Measurements from ENCODE around the gene BCAS4. TPM values are rescaled to one million over a fixed set of nuclear protein-coding genes. Genes with fewer than 3 reads are reported as not detected.

BCAS4 gene
- polyA plus RNA-seq, 1 experiment = 37.3 TPM

- ChIA-PET POLR2A (no interaction called here), CTCF (interaction anchor here (1.1 kb wide), 1 partner anchor 19 kb away, joined by 4 read pairs; the partner anchor contains the start of gene BCAS4)
- no peak overlapping the region for H3K27ac ChIP-seq (ENCODE audit: low read depth, low read length)
- no peaks in the 10 kb centered on the region for H3K27me3 ChIP-seq (ENCODE audit: control insufficient read depth, insufficient read depth, low read length)
- no peak for TF ChIP-seq CTCF (IDR thresholded peaks at IDR 0.05; ENCODE audit: low read depth, low read length)
- no peak for DNase-seq (ENCODE audit: low read depth, low spot score)
- no peak overlapping the region for H3K4me3 ChIP-seq (ENCODE audit: low read depth, low read length)
- no peaks in the 10 kb centered on the region for H3K9me3 ChIP-seq (ENCODE audit: control insufficient read depth, insufficient read depth, low read length)
These were observed 18.9 kb downstream of the BCAS4 start for GRCh38 chr20:50813801-50814200.

GRCh38 chr20:50814438-50815161 lies 19.7 kb downstream of the BCAS4 start:
- CTCF ChIA-PET = interaction anchor here (0.5 to 1.1 kb wide), 3 partner anchors 20 to 105 kb away, joined by 4 to 5 read pairs (median 4); partner anchors contain the start of gene BCAS4
- H3K4me3 ChIP-seq (ENCODE audit: low read depth, low read length) = no peak overlapping the region
- no peaks in the 10 kb centered on the region for H3K9me3 ChIP-seq (ENCODE audit: control insufficient read depth, insufficient read depth, low read length)
- H3K27ac ChIP-seq (ENCODE audit: low read depth, low read length) = no peak overlapping the region
- no peak for DNase-seq (ENCODE audit: low read depth, low spot score)
- TF ChIP-seq CTCF (IDR thresholded peaks at IDR 0.05; ENCODE audit: low read depth, low read length) = no peak
- no peaks in the 10 kb centered on the region for H3K27me3 ChIP-seq (ENCODE audit: control insufficient read depth, insufficient read depth, low read length)
- POLR2A ChIA-PET = no interaction called here

GRCh38 chr20:50815162-50815989 lies 20.5 kb downstream of the BCAS4 start:
- Histone ChIP-seq H3K27ac (ENCODE audit: low read depth, low read length) (peak overlapping the region; percentile 60), H3K9me3 (ENCODE audit: control insufficient read depth, insufficient read depth, low read length) (no peaks in the 10 kb centered on the region), H3K4me3 (ENCODE audit: low read depth, low read length) (peak overlapping the region; percentile 34), H3K27me3 (ENCODE audit: control insufficient read depth, insufficient read depth, low read length) (no peaks in the 10 kb centered on the region)
- no peak for TF ChIP-seq CTCF (IDR thresholded peaks at IDR 0.05; ENCODE audit: low read depth, low read length)
- peak; percentile 70 for DNase-seq (ENCODE audit: low read depth, low spot score)
- POLR2A ChIA-PET = no interaction called here
- CTCF ChIA-PET = interaction anchor here (0.5 to 1.1 kb wide), 3 partner anchors 21 to 104 kb away, joined by 4 to 5 read pairs (median 4); partner anchors contain the start of gene BCAS4

GRCh38 chr20:50817776-50818172 lies 22.9 kb downstream of the BCAS4 start:
- POLR2A ChIA-PET = no interaction called here
- no peak overlapping the region for H3K27ac ChIP-seq (ENCODE audit: low read depth, low read length)
- no peaks in the 10 kb centered on the region for H3K9me3 ChIP-seq (ENCODE audit: control insufficient read depth, insufficient read depth, low read length)
- DNase-seq (ENCODE audit: low read depth, low spot score) = no peak
- no peaks in the 10 kb centered on the region for H3K27me3 ChIP-seq (ENCODE audit: control insufficient read depth, insufficient read depth, low read length)
- no peak overlapping the region for H3K4me3 ChIP-seq (ENCODE audit: low read depth, low read length)
- TF ChIP-seq CTCF (IDR thresholded peaks at IDR 0.05; ENCODE audit: low read depth, low read length) = no peak
- CTCF ChIA-PET = interaction anchor here (0.6 to 2.1 kb wide), 4 partner anchors 23 to 148 kb away, joined by 3 to 8 read pairs (median 6); partner anchors contain the start of gene BCAS4

Measured in AG04450 (cell line).